Common myeloid progenitor, CD34-positive (primary cell): Measurements from ENCODE around the gene SLC9C1.
A peak's percentile ranks its signal among the peaks of the same experiment; 100 is the strongest.

Experiments used
- CTCF ChIA-PET: fragments of 350-600 bp; sonication (Branson Sonifier 250); formaldehyde crosslinking; loops from one replicate; lab custom pipeline; 2021; ENCODE audit warnings: antibody characterized with exemption; lab: Charles Lee
- POLR2A ChIA-PET: fragments of 350-600 bp; sonication (Branson Sonifier 250); formaldehyde crosslinking; loops from one replicate; lab custom pipeline; 2021; ENCODE audit warnings: antibody characterized with exemption; lab: Charles Lee
- DNase-seq, 3 donors: peaks; one replicate each; pipeline versions ENCODE4 v3.0.0 to v3.0.0-alpha.2; 2013
- H3K27ac ChIP-seq, 2 experiments: 1 replicate in 1 of 2; 2 replicates in 1 of 2; pipeline ENCODE4 v1.7.0; 2013; ENCODE audit warnings: inconsistent platforms in 2 of 2, low read length in 2 of 2, mild to moderate bottlenecking in 2 of 2, low read depth in 1 of 2, moderate library complexity in 1 of 2; ENCODE audit not compliant: severe bottlenecking in 2 of 2, insufficient read depth in 1 of 2, poor library complexity in 1 of 2
- H3K27me3 ChIP-seq, 5 experiments: replicated peaks in 2 of 5; 1 replicate in 3 of 5; 2 replicates in 2 of 5; pipeline versions ENCODE4 v1.6.1 to v1.7.0; 2013; ENCODE audit warnings: low read length in 4 of 5, mild to moderate bottlenecking in 2 of 5, moderate library complexity in 2 of 5, inconsistent platforms in 1 of 5; ENCODE audit not compliant: insufficient read depth in 5 of 5, control insufficient read depth in 4 of 5
- H3K36me3 ChIP-seq, 4 experiments: 1 replicate in 2 of 4; 2 replicates in 2 of 4; pipeline versions ENCODE4 v1.6.1 to v1.7.0; 2013; ENCODE audit warnings: low read length in 3 of 4, control low read depth in 1 of 4, mild to moderate bottlenecking in 1 of 4; ENCODE audit not compliant: control insufficient read depth in 4 of 4, insufficient read depth in 4 of 4
- H3K4me1 ChIP-seq, 4 experiments: 1 replicate in 3 of 4; 2 replicates in 1 of 4; pipeline versions ENCODE4 v1.6.1 to v1.7.1; 2013; ENCODE audit warnings: low read length in 3 of 4, mild to moderate bottlenecking in 3 of 4, control low read depth in 1 of 4, inconsistent platforms in 1 of 4, moderate library complexity in 1 of 4; ENCODE audit not compliant: control insufficient read depth in 4 of 4, insufficient read depth in 4 of 4; ENCODE audit errors: control extremely low read depth in 1 of 4
- H3K4me3 ChIP-seq, 7 experiments: 1 replicate in 4 of 7; 2 replicates in 3 of 7; pipeline versions ENCODE4 v1.5.1 to v1.7.0; 2013; ENCODE audit warnings: mild to moderate bottlenecking in 7 of 7, low read length in 6 of 7, moderate library complexity in 6 of 7, inconsistent platforms in 2 of 7, low read depth in 2 of 7, control low read depth in 1 of 7; ENCODE audit not compliant: insufficient read depth in 4 of 7, control insufficient read depth in 1 of 7; ENCODE audit errors: extremely low read depth in 1 of 7
- H3K9me3 ChIP-seq, 5 experiments: 1 replicate in 4 of 5; 2 replicates in 1 of 5; pipeline versions ENCODE4 v1.6.1 to v1.7.1; 2013; ENCODE audit warnings: low read length in 4 of 5, mild to moderate bottlenecking in 2 of 5, inconsistent platforms in 1 of 5, low read depth in 1 of 5, moderate library complexity in 1 of 5; ENCODE audit not compliant: control insufficient read depth in 4 of 5, insufficient read depth in 2 of 5; ENCODE audit errors: control extremely low read depth in 1 of 5
- WGBS: methylation state at CpG from one replicate; pipeline ENCODE4 v1.1.5; 2013; ENCODE audit not compliant: insufficient coverage; 5-methylcytosine and 5-hydroxymethylcytosine counted together

The SLC9C1 gene

GRCh38 chr3:112116748-112117186 lies 177.2 kb downstream of the SLC9C1 start:
- H3K4me1 ChIP-seq, result peaks cover 29 to 51% (median 41%) of the 10 kb centered on the region in 4 experiments
- CTCF ChIA-PET, result interaction anchor here (0.7 to 1.9 kb wide), 6 partner anchors 10 to 1148 kb away, joined by 3 to 7 read pairs (median 4); partner anchors contain the start of gene GCSAM
- POLR2A ChIA-PET, result no interaction called here
- no peak overlapping the region for H3K27ac ChIP-seq
- H3K4me3 ChIP-seq, result no peak overlapping the region
- H3K9me3 ChIP-seq, result no peaks in the 10 kb centered on the region
- 100% methylated on average over 8 of the region's 13 CpGs for WGBS
- no peak for DNase-seq
- H3K27me3 ChIP-seq, result no peaks in the 10 kb centered on the region
- no peaks in the 10 kb centered on the region for H3K36me3 ChIP-seq

- no peak overlapping the region for H3K27ac ChIP-seq
- WGBS, result 92% methylated on average over 1 of the region's 6 CpGs
- no peaks in the 10 kb centered on the region for H3K27me3 ChIP-seq
- H3K36me3 ChIP-seq, result no peaks in the 10 kb centered on the region
- POLR2A ChIA-PET, result no interaction called here
- CTCF ChIA-PET, result interaction anchor here (1.0 to 1.9 kb wide), 5 partner anchors 10 to 415 kb away, joined by 3 to 7 read pairs (median 4); partner anchors contain the start of gene GCSAM
- H3K4me1 ChIP-seq, result peaks cover 21 to 43% (median 34%) of the 10 kb centered on the region in 4 experiments
- H3K9me3 ChIP-seq, result no peaks in the 10 kb centered on the region
- DNase-seq, result no peak
- no peak overlapping the region for H3K4me3 ChIP-seq
Observed at GRCh38 chr3:112115806-112116383, 178.1 kb downstream of the SLC9C1 start.

- no peaks in the 10 kb centered on the region for H3K36me3 ChIP-seq
- no peaks in the 10 kb centered on the region for H3K27me3 ChIP-seq
- WGBS, result 100% methylated on average over 2 of the region's 6 CpGs
- H3K4me3 ChIP-seq, result no peak overlapping the region
- CTCF ChIA-PET, result interaction anchor here (1.0 to 1.4 kb wide), 6 partner anchors 10 to 416 kb away, joined by 3 to 5 read pairs (median 4); no protein-coding TSS in a partner anchor
- no peak for DNase-seq
- POLR2A ChIA-PET, result no interaction called here
- H3K9me3 ChIP-seq, result no peaks in the 10 kb centered on the region
- H3K27ac ChIP-seq, result no peak overlapping the region
- H3K4me1 ChIP-seq, result peaks cover 16 to 36% (median 28%) of the 10 kb centered on the region in 4 experiments
Observed at GRCh38 chr3:112115161-112115739, 178.8 kb downstream of the SLC9C1 start.

- no peaks in the 10 kb centered on the region for H3K36me3 ChIP-seq
- no peak for DNase-seq
- H3K9me3 ChIP-seq, result no peaks in the 10 kb centered on the region
- H3K27ac ChIP-seq, result no peak overlapping the region
- CTCF ChIA-PET, result interaction anchor here (1.0 to 1.4 kb wide), 6 partner anchors 9 to 417 kb away, joined by 3 to 5 read pairs (median 4); no protein-coding TSS in a partner anchor
- POLR2A ChIA-PET, result no interaction called here
- no peak overlapping the region for H3K4me3 ChIP-seq
- no peaks in the 10 kb centered on the region for H3K27me3 ChIP-seq
- peaks cover 10 to 30% (median 23%) of the 10 kb centered on the region in 4 experiments for H3K4me1 ChIP-seq
- 96% methylated on average over 6 of the region's 6 CpGs for WGBS
Observed at GRCh38 chr3:112114576-112115160, 179.3 kb downstream of the SLC9C1 start.

- 0% methylated on average over 3 of the region's 3 CpGs for WGBS
- Histone ChIP-seq H3K4me1 (peaks cover under 1 to 4% (median 3%) of the 10 kb centered on the region in 4 experiments), H3K27me3 (no peaks in the 10 kb centered on the region), H3K4me3 (no peak overlapping the region), H3K27ac (no peak overlapping the region), H3K9me3 (no peaks in the 10 kb centered on the region), H3K36me3 (no peaks in the 10 kb centered on the region)
- peak; percentile 73 to 86 (median 84) for DNase-seq
- ChIA-PET CTCF (interaction anchor here (0.6 to 3.6 kb wide), 35 partner anchors 8 to 471 kb away, joined by 3 to 26 read pairs (median 5); partner anchors contain the start of genes CD200 and SLC9C1), POLR2A (no interaction called here)
Observed at GRCh38 chr3:112111785-112112402, 182.1 kb downstream of the SLC9C1 start.

- no peak for DNase-seq
- Histone ChIP-seq H3K27me3 (no peaks in the 10 kb centered on the region), H3K36me3 (no peaks in the 10 kb centered on the region), H3K27ac (no peak overlapping the region), H3K4me3 (no peak overlapping the region), H3K9me3 (no peaks in the 10 kb centered on the region), H3K4me1 (peaks cover 0 to 2% (median 0%) of the 10 kb centered on the region in 4 experiments)
- WGBS, result 86% methylated on average over 1 of the region's 5 CpGs
- POLR2A ChIA-PET, result no interaction called here
- CTCF ChIA-PET, result interaction anchor here (0.8 to 3.6 kb wide), 5 partner anchors 19 to 422 kb away, joined by 3 to 26 read pairs (median 7); no protein-coding TSS in a partner anchor
Observed at GRCh38 chr3:112109322-112109721, 184.7 kb downstream of the SLC9C1 start.
